VCaP (cell line): Measurements from ENCODE around the gene MZB1.
A peak's percentile ranks its signal among the peaks of the same experiment; 100 is the strongest.

Source experiments
- H3K27ac ChIP-seq: fragments of 450-650 bp; 2 replicates; pipeline ENCODE4 v1.5.1; 2017
- CTCF ChIP-seq: fragments of 450-650 bp; conservative IDR thresholded peaks from 2 replicates; pipeline ENCODE4 v1.5.1; 2017; ENCODE audit warnings: mild to moderate bottlenecking, moderate library complexity

MZB1 gene

GRCh38 chr5:139390639-139391569 is 1.2 kb upstream of the MZB1 start:
- H3K27ac ChIP-seq: peak overlapping the region; percentile 61; the same call in 1 of the 2 replicates
- no peak for TF ChIP-seq CTCF

- peak overlapping the region; percentile 85 for H3K27ac ChIP-seq
- no peak for TF ChIP-seq CTCF
Measured at GRCh38 chr5:139388198-139388821, 1.4 kb downstream of the MZB1 start.

- peak overlapping the region; percentile 85 for H3K27ac ChIP-seq
- no peak for TF ChIP-seq CTCF
Measured at GRCh38 chr5:139387611-139388197, 2.0 kb downstream of the MZB1 start.

- H3K27ac ChIP-seq: peak overlapping the region; percentile 85
Measured at GRCh38 chr5:139386956-139387355, 2.8 kb downstream of the MZB1 start.

- no peak overlapping the region for H3K27ac ChIP-seq
- TF ChIP-seq CTCF: no peak
Measured at GRCh38 chr5:139386050-139386438, 3.7 kb downstream of the MZB1 start.

GRCh38 chr5:139385061-139386049 is 4.4 kb downstream of the MZB1 start:
- peak overlapping the region; percentile 55; the same call in 1 of the 2 replicates for H3K27ac ChIP-seq
- no peak for TF ChIP-seq CTCF

- TF ChIP-seq CTCF: no peak
- H3K27ac ChIP-seq: peak overlapping the region; percentile 55
Measured at GRCh38 chr5:139384591-139385051, 5.1 kb downstream of the MZB1 start.
